SKM-1 (cell line): ENCODE results near the gene MFAP3L.

Source experiments
- DNase-seq: peaks from one replicate; lab custom pipeline; 2025; ENCODE audit not compliant: unreplicated experiment; lab: John Stamatoyannopoulos, UW

MFAP3L gene

GRCh38 chr4:169993531-169993930 lies 32.7 kb downstream of the MFAP3L start:
- DNase-seq, result no peak

GRCh38 chr4:169988252-169988651 lies 37.9 kb downstream of the MFAP3L start:
- no peak for DNase-seq

GRCh38 chr4:169987327-169988228 lies 38.6 kb downstream of the MFAP3L start:
- DNase-seq, result no peak

GRCh38 chr4:169986369-169986768 lies 39.8 kb downstream of the MFAP3L start:
- no peak for DNase-seq

- DNase-seq, result no peak
Measured at GRCh38 chr4:169985881-169986280, 40.3 kb downstream of the MFAP3L start.

- no peak for DNase-seq
Measured at GRCh38 chr4:169984745-169985144, 41.5 kb downstream of the MFAP3L start.

- no peak for DNase-seq
Measured at GRCh38 chr4:169984173-169984572, 42.0 kb downstream of the MFAP3L start.

- DNase-seq, result no peak
Measured at GRCh38 chr4:169976951-169977350, 49.2 kb downstream of the MFAP3L start.

GRCh38 chr4:169975838-169976796 lies 50.1 kb downstream of the MFAP3L start:
- no peak for DNase-seq

- no peak for DNase-seq
Measured at GRCh38 chr4:169975131-169975837, 50.9 kb downstream of the MFAP3L start.

- DNase-seq, result no peak
Measured at GRCh38 chr4:169971456-169972015, 54.7 kb downstream of the MFAP3L start.

- no peak for DNase-seq
Measured at GRCh38 chr4:169968999-169969398, 57.2 kb downstream of the MFAP3L start.

- no peak for DNase-seq
Measured at GRCh38 chr4:169963998-169964397, 62.2 kb downstream of the MFAP3L start.

- DNase-seq, result no peak
Measured at GRCh38 chr4:169959254-169959653, 66.9 kb downstream of the MFAP3L start.

- no peak for DNase-seq
Measured at GRCh38 chr4:169958629-169959028, 67.6 kb downstream of the MFAP3L start.

GRCh38 chr4:169957785-169958184 lies 68.4 kb downstream of the MFAP3L start:
- DNase-seq, result no peak

- no peak for DNase-seq
Measured at GRCh38 chr4:169956091-169956843, 69.9 kb downstream of the MFAP3L start.

GRCh38 chr4:169955521-169955920 lies 70.7 kb downstream of the MFAP3L start:
- no peak for DNase-seq

- DNase-seq, result peak; percentile 8
Measured at GRCh38 chr4:169952236-169953002, 73.8 kb downstream of the MFAP3L start.
